GM03348 (cell line): Measurements from ENCODE around the gene MCM3AP.
"Not testable (repeated sequence)": the region's sequence is repeated elsewhere in the genome, so short reads cannot be mapped to it uniquely, and the experiment has no call there.

Experiments used
- DNase-seq: peaks from one replicate; pipeline ENCODE4 v3.0.0; 2012; ENCODE audit warnings: low spot score

Gene MCM3AP

GRCh38 chr21:46243325-46243724 lies 42.1 kb downstream of the MCM3AP start:
- DNase-seq, result no peak

GRCh38 chr21:46241577-46241976 lies 43.8 kb downstream of the MCM3AP start:
- not testable (repeated sequence) for DNase-seq

- no peak for DNase-seq
Observed at GRCh38 chr21:46239817-46240325, 45.5 kb downstream of the MCM3AP start.

- DNase-seq, result no peak
Observed at GRCh38 chr21:46237474-46237873, 47.9 kb downstream of the MCM3AP start.

GRCh38 chr21:46234436-46234950 lies 50.9 kb downstream of the MCM3AP start:
- no peak for DNase-seq

- no peak for DNase-seq
Observed at GRCh38 chr21:46229923-46230260, 55.5 kb downstream of the MCM3AP start.

- DNase-seq, result peak; percentile 42
Observed at GRCh38 chr21:46229133-46229922, 56.1 kb downstream of the MCM3AP start.

- peak; percentile 100 for DNase-seq
Observed at GRCh38 chr21:46228345-46229051, 56.9 kb downstream of the MCM3AP start, which contains the start of gene LSS. Gene LSS (minus strand): TSS chr21:46228774. CDS start chr21:46228745, 29 bp downstream.

- peak; percentile 25 for DNase-seq
Observed at GRCh38 chr21:46227811-46228344, 57.5 kb downstream of the MCM3AP start.

- peak; percentile 47 for DNase-seq
Observed at GRCh38 chr21:46226920-46227599, 58.4 kb downstream of the MCM3AP start.

- no peak for DNase-seq
Observed at GRCh38 chr21:46226146-46226545, 59.3 kb downstream of the MCM3AP start.

GRCh38 chr21:46223661-46224060 lies 61.8 kb downstream of the MCM3AP start:
- DNase-seq, result not testable (repeated sequence)

- DNase-seq, result no peak
Observed at GRCh38 chr21:46223217-46223616, 62.2 kb downstream of the MCM3AP start.

GRCh38 chr21:46222436-46223116 lies 62.8 kb downstream of the MCM3AP start:
- no peak for DNase-seq

- no peak for DNase-seq
Observed at GRCh38 chr21:46221664-46222435, 63.6 kb downstream of the MCM3AP start.

- DNase-seq, result no peak
Observed at GRCh38 chr21:46220847-46221246, 64.6 kb downstream of the MCM3AP start.

GRCh38 chr21:46220275-46220810 lies 65.1 kb downstream of the MCM3AP start:
- DNase-seq, result no peak

- DNase-seq, result no peak
Observed at GRCh38 chr21:46219591-46220239, 65.7 kb downstream of the MCM3AP start.

- no peak for DNase-seq
Observed at GRCh38 chr21:46218906-46219590, 66.4 kb downstream of the MCM3AP start.
